Prostate gland (tissue), 2 donors: ENCODE measurements around the gene SLC39A11. TPM values are rescaled to one million over a fixed set of nuclear protein-coding genes. Genes with fewer than 3 reads are reported as not detected.

Experiments
- DNase-seq: peaks from one replicate; pipeline ENCODE4 v3.0.0-alpha.2; 2019; ENCODE audit warnings: low spot score
- H3K27ac ChIP-seq, 2 donors: fragments of 200-600 bp; sonication (generic); 2 replicates each; pipeline ENCODE4 v1.5.1; 2017 to 2019
- H3K27me3 ChIP-seq: fragments of 200-600 bp; sonication (generic); replicated peaks from 2 replicates; pipeline ENCODE4 v1.5.1; 2019; ENCODE audit not compliant: insufficient read depth
- H3K36me3 ChIP-seq, 2 donors: fragments of 200-600 bp; sonication (generic); 1 replicate in 1 of 2; 2 replicates in 1 of 2; pipeline versions ENCODE4 v1.5.1 to v1.8.1; 2017 to 2019
- H3K4me1 ChIP-seq: fragments of 200-600 bp; sonication (generic); replicated peaks from 2 replicates; pipeline ENCODE4 v1.5.1; 2019
- H3K4me3 ChIP-seq, 2 donors: fragments of 200-600 bp; sonication (generic); 2 replicates each; pipeline ENCODE4 v1.5.1; 2017 to 2019
- H3K9me3 ChIP-seq: fragments of 200-600 bp; sonication (generic); 2 replicates; pipeline ENCODE4 v1.5.1; 2017
- CTCF ChIP-seq, 4 experiments: fragments of 200-600 bp in 2 of 4; fragments of 450-650 bp in 2 of 4; sonication (generic) in 2 of 4; IDR thresholded peaks; 1 replicate in 3 of 4; 2 replicates in 1 of 4; pipeline ENCODE4 v1.5.1; 2016 to 2019; ENCODE audit warnings: antibody characterized with exemption in 4 of 4, mild to moderate bottlenecking in 2 of 4, moderate library complexity in 2 of 4
- POLR2A ChIP-seq: fragments of 450-650 bp; IDR thresholded peaks from one replicate; pipeline ENCODE4 v1.6.1; 2016; ENCODE audit warnings: antibody characterized with exemption, mild to moderate bottlenecking
- POLR2AphosphoS5 ChIP-seq: sonication (generic); formaldehyde crosslinking; IDR thresholded peaks from one replicate; pipeline ENCODE4 v1.6.1; 2017; ENCODE audit warnings: antibody characterized with exemption
- WGBS: methylation state at CpG from one replicate; pipeline ENCODE4 v1.1.5; 2018; 5-methylcytosine and 5-hydroxymethylcytosine counted together
- intact Hi-C: fragments of 100-400 bp; cut with DNase I; formaldehyde crosslinking; loops from one replicate; pipeline ENCODE4 v1.14.2; 2022
- total RNA-seq, 2 donors: library from RNA; depleted of rRNA; stranded (reverse); fragments of >200 nt; gene quantifications; one replicate each; pipeline ENCODE4 v1.1.0, GENCODE V29; 2016

SLC39A11 gene
- total RNA-seq, 2 donors from 2014 or later: 15.1 to 29.7 TPM

DNA sequence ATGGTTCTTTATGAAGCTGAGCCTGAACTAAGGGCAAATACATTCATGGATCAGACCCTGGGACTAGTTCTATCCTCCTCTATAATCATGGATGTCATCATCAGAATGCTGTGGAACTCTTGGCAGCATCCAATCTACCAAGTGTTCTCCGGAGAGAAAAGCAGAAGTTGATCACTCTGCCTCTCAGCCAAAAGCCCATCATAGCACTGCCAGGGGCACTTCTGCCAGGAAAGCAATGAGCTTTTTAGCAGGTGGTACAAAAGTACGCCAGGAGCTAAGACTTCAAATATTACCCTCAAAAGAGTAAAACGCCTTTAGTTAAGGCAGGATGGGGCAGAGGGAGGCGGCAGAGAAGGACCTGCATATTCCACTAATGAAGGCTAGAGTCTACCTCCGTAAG, 279.0 kb downstream of the SLC39A11 start:
- no peaks in the 10 kb centered on the region for H3K36me3 ChIP-seq
- WGBS: 92% methylated on average over 5 of the region's 5 CpGs
- no peak overlapping the region for H3K4me3 ChIP-seq
- no peak overlapping the region for H3K27ac ChIP-seq
- TF ChIP-seq POLR2A: no peak
- no peak for TF ChIP-seq POLR2AphosphoS5
- TF ChIP-seq CTCF (IDR thresholded peaks at IDR 0.05): no peak
- intact Hi-C loops: no loop called here
- DNase-seq: no peak
- no peaks in the 10 kb centered on the region for H3K27me3 ChIP-seq
- H3K4me1 ChIP-seq: no peaks in the 10 kb centered on the region
- no peaks in the 10 kb centered on the region for H3K9me3 ChIP-seq

DNA sequence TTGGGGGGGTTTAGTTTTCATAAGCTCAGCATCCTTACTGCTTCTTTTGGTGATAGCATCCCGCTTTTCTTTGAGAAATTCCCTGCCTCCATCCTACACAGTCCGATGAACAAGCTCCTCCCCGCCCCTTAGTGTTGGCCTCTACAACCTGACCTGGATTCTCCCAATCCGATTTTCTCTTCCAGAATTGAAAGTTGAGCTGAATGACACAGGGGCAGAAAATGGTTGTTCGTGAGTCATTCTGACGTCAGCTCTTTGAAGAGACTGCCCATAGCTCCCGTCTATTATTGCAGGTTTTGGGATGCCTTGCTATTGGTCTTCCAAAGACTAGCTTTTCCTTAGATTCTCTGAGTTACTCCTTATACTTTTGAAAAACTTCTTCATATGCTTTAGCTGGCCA, 279.7 kb downstream of the SLC39A11 start:
- H3K27ac ChIP-seq: no peak overlapping the region
- no peak overlapping the region for H3K4me3 ChIP-seq
- 90% methylated on average over 7 of the region's 7 CpGs for WGBS
- intact Hi-C loops: no loop called here
- no peaks in the 10 kb centered on the region for H3K9me3 ChIP-seq
- DNase-seq: no peak
- TF ChIP-seq POLR2AphosphoS5: no peak
- no peak for TF ChIP-seq CTCF (IDR thresholded peaks at IDR 0.05)
- no peak for TF ChIP-seq POLR2A
- no peaks in the 10 kb centered on the region for H3K27me3 ChIP-seq
- H3K36me3 ChIP-seq: no peaks in the 10 kb centered on the region
- no peaks in the 10 kb centered on the region for H3K4me1 ChIP-seq

DNA sequence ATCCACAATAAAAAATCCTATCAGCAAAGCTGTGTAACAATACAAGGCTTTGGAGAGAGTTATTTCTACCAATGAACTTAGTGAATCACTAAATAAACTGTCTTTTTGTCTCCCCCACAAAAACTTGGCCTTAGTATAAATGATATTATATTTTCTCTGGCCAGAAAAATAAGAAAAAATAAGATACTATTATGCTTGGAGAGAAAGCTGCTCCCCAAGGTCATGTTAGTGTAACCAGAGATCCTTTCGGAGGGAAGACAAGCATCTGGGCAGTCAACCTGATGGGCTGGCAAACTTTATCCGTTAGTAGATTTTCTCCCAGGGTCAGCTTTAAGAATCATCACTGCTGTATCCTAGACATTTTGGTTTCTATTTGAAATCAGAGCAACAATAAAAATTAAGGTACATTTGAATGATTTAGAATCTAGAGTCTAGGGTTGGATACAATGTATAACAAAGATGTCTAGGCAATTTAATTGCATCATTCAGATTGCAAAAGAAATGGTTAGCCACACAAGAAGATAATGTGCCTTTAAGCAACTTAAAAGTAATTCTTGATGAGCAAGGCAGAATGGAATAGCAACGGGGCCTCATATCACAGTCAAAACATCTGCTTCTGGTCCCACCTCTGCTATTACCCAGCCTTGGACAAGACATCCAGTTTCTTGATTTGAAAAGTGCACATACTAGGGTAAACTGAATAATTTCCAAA, 280.4 kb downstream of the SLC39A11 start:
- TF ChIP-seq POLR2AphosphoS5 (no peak), CTCF (IDR thresholded peaks at IDR 0.05) (no peak), POLR2A (no peak)
- DNase-seq: no peak

GRCh38 chr17:72810991-72811508, 281.4 kb downstream of the SLC39A11 start:
- intact Hi-C loops: no loop called here
- 89% methylated on average over 1 of the region's 1 CpG for WGBS
- no peak for DNase-seq

More for the DNA sequence above, 280.4 kb downstream of the SLC39A11 start:
- H3K27ac ChIP-seq: no peak overlapping the region
- no peaks in the 10 kb centered on the region for H3K36me3 ChIP-seq
- 84% methylated on average over 3 of the region's 3 CpGs for WGBS
- intact Hi-C loops: no loop called here
- H3K9me3 ChIP-seq: no peaks in the 10 kb centered on the region
- no peaks in the 10 kb centered on the region for H3K4me1 ChIP-seq
- no peak overlapping the region for H3K4me3 ChIP-seq
- H3K27me3 ChIP-seq: no peaks in the 10 kb centered on the region

More at GRCh38 chr17:72810991-72811508, 281.4 kb downstream of the SLC39A11 start:
- Histone ChIP-seq H3K4me3 (no peak overlapping the region), H3K27ac (no peak overlapping the region), H3K4me1 (no peaks in the 10 kb centered on the region), H3K27me3 (no peaks in the 10 kb centered on the region), H3K36me3 (no peaks in the 10 kb centered on the region), H3K9me3 (no peaks in the 10 kb centered on the region)
- TF ChIP-seq POLR2A (no peak), CTCF (IDR thresholded peaks at IDR 0.05) (no peak), POLR2AphosphoS5 (no peak)
